ENCODE data around the gene ISOC2. TPM values are rescaled to one million over a fixed set of nuclear protein-coding genes. Genes with fewer than 3 reads are reported as not detected.
"Not testable (repeated sequence)": the region's sequence is repeated elsewhere in the genome, so short reads cannot be mapped to it uniquely, and the experiment has no call there.

The ISOC2 gene
- total and polyA plus RNA-seq, 4 donors: 49.1 to 181 (median 118) TPM

- no peaks in the 10 kb centered on the region for H3K4me1 ChIP-seq (ENCODE audit: control insufficient read depth in 4 of 4, insufficient read depth in 4 of 4, low read length in 3 of 4)
- H3K27ac ChIP-seq (ENCODE audit: low read depth in 1 of 2, low read length in 2 of 2): no peak overlapping the region
- no peak for TF ChIP-seq HNF4A (conservative IDR thresholded peaks at IDR 0.05)
- TF ChIP-seq ATF3 (IDR thresholded peaks at IDR 0.05): no peak
- no peak for TF ChIP-seq TAF1 (conservative IDR thresholded peaks at IDR 0.05)
- TF ChIP-seq HNF4G (IDR thresholded peaks at IDR 0.05): no peak
- no peak for TF ChIP-seq MAX (IDR thresholded peaks at IDR 0.05)
- no peak for TF ChIP-seq NR2F2 (IDR thresholded peaks at IDR 0.05)
- TF ChIP-seq FOXA1 (IDR thresholded peaks at IDR 0.05): no peak
- no peak for TF ChIP-seq REST (IDR thresholded peaks at IDR 0.05)
- no peak for TF ChIP-seq JUND (IDR thresholded peaks at IDR 0.05)
- TF ChIP-seq RXRA (IDR thresholded peaks at IDR 0.05): no peak
- no peak for TF ChIP-seq GABPA (IDR thresholded peaks at IDR 0.05 in 1 of 2, conservative IDR thresholded peaks at IDR 0.05 in 1 of 2)
- no peaks in the 10 kb centered on the region for H3K36me3 ChIP-seq (ENCODE audit: control insufficient read depth in 4 of 4, insufficient read depth in 3 of 4, low read depth in 1 of 4, low read length in 3 of 4)
- no peak overlapping the region for H3K4me3 ChIP-seq (ENCODE audit: low read depth in 1 of 3, low read length in 3 of 3)
- no peak for DNase-seq (ENCODE audit: low spot score)
- no peaks in the 10 kb centered on the region for H3K9me3 ChIP-seq (ENCODE audit: control insufficient read depth in 4 of 4, low read length in 3 of 4)
- no peaks in the 10 kb centered on the region for H3K27me3 ChIP-seq (ENCODE audit: control insufficient read depth in 4 of 4, insufficient read depth in 4 of 4, low read length in 3 of 4)
- H3K9ac ChIP-seq (ENCODE audit: low read depth in 1 of 2, low read length in 2 of 2): no peak overlapping the region
- 76% methylated on average over 13 of the region's 13 CpGs for WGBS
Observed at GRCh38 chr19:55423225-55424005, 38.0 kb downstream of the ISOC2 start.

- H3K9me3 ChIP-seq (ENCODE audit: control insufficient read depth in 4 of 4, low read length in 3 of 4); H3K4me1 ChIP-seq (ENCODE audit: control insufficient read depth in 4 of 4, insufficient read depth in 4 of 4, low read length in 3 of 4); DNase-seq (ENCODE audit: low spot score); H3K4me3 ChIP-seq (ENCODE audit: low read depth in 1 of 3, low read length in 3 of 3); H3K36me3 ChIP-seq (ENCODE audit: control insufficient read depth in 4 of 4, insufficient read depth in 3 of 4, low read depth in 1 of 4, low read length in 3 of 4); H3K27me3 ChIP-seq (ENCODE audit: control insufficient read depth in 4 of 4, insufficient read depth in 4 of 4, low read length in 3 of 4); H3K27ac ChIP-seq (ENCODE audit: low read depth in 1 of 2, low read length in 2 of 2); H3K9ac ChIP-seq (ENCODE audit: low read depth in 1 of 2, low read length in 2 of 2): not testable (repeated sequence)
- WGBS: 64% methylated on average over 4 of the region's 4 CpGs
Observed at GRCh38 chr19:55421281-55421680, 40.2 kb downstream of the ISOC2 start.

GRCh38 chr19:55419624-55420236, 41.7 kb downstream of the ISOC2 start:
- WGBS: 77% methylated on average over 5 of the region's 5 CpGs
- no peak for DNase-seq (ENCODE audit: low spot score)
- no peak overlapping the region for H3K27ac ChIP-seq (ENCODE audit: low read depth in 1 of 2, low read length in 2 of 2)
- H3K4me3 ChIP-seq (ENCODE audit: low read depth in 1 of 3, low read length in 3 of 3): no peak overlapping the region
- no peaks in the 10 kb centered on the region for H3K4me1 ChIP-seq (ENCODE audit: control insufficient read depth in 4 of 4, insufficient read depth in 4 of 4, low read length in 3 of 4)
- no peaks in the 10 kb centered on the region for H3K27me3 ChIP-seq (ENCODE audit: control insufficient read depth in 4 of 4, insufficient read depth in 4 of 4, low read length in 3 of 4)
- no peaks in the 10 kb centered on the region for H3K9me3 ChIP-seq (ENCODE audit: control insufficient read depth in 4 of 4, low read length in 3 of 4)
- H3K36me3 ChIP-seq (ENCODE audit: control insufficient read depth in 4 of 4, insufficient read depth in 3 of 4, low read depth in 1 of 4, low read length in 3 of 4): no peaks in the 10 kb centered on the region
- no peak overlapping the region for H3K9ac ChIP-seq (ENCODE audit: low read depth in 1 of 2, low read length in 2 of 2)
- TF ChIP-seq JUND (IDR thresholded peaks at IDR 0.05): no peak
- no peak for TF ChIP-seq MAX (IDR thresholded peaks at IDR 0.05)
- no peak for TF ChIP-seq YY1 (IDR thresholded peaks at IDR 0.05)
- no peak for TF ChIP-seq GABPA (IDR thresholded peaks at IDR 0.05 in 1 of 2, conservative IDR thresholded peaks at IDR 0.05 in 1 of 2)
- TF ChIP-seq ZBTB33 (IDR thresholded peaks at IDR 0.05): no peak
- TF ChIP-seq REST (IDR thresholded peaks at IDR 0.05): no peak
- no peak for TF ChIP-seq EGR1 (IDR thresholded peaks at IDR 0.05; ENCODE audit: low read depth in 2 of 2)
- no peak for TF ChIP-seq FOXA2 (IDR thresholded peaks at IDR 0.05)
- TF ChIP-seq RXRA (IDR thresholded peaks at IDR 0.05): no peak
- no peak for TF ChIP-seq HNF4A (conservative IDR thresholded peaks at IDR 0.05)
